NCI-H2081 (cell line): ENCODE data around the gene TEX11.

ENCODE experiments used
- DNase-seq, 2 experiments: peaks; one replicate each; lab custom pipeline; 2025; lab: John Stamatoyannopoulos, UW

TEX11 gene

DNA sequence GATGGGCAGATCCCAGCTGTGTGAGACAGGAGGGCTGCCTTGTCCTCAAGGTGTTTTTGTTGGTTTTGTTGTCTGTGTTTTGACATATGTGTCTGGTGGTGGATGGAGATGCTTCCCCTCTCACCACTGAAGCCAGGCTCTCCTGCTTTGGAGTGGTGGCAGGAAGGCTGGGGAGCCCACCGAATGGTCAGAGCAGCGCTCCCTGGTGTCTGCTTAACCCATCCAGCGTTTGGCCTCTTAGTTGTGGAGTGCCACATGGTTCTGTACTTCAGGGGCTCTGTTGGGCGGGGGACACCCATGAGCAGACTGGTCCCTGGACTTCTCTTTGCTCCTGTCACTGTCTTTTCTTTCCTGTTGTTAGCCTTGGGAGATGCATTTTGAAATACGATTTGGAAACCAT lies 412.0 kb downstream of the TEX11 start:
- no peak for DNase-seq

DNA sequence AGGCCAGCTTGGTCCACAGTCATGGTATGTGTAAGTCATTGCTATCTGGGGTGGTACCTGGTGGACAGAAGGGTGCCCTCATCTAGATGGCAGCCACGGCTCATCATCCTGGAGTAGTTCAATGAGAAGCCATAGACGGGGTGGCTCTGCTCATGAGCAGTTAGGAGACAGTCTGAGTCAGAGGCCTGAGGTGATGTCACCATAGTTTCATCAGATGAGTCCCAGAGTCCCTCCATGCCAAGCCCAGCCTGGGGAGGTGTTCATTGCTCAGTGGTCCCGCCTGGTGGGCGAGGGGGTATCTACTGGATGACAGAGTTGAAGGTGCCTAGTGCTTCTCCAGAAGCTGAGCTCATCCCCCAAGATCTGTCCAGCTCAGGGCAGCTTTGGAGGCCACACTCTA lies 414.1 kb downstream of the TEX11 start:
- DNase-seq: no peak

DNA sequence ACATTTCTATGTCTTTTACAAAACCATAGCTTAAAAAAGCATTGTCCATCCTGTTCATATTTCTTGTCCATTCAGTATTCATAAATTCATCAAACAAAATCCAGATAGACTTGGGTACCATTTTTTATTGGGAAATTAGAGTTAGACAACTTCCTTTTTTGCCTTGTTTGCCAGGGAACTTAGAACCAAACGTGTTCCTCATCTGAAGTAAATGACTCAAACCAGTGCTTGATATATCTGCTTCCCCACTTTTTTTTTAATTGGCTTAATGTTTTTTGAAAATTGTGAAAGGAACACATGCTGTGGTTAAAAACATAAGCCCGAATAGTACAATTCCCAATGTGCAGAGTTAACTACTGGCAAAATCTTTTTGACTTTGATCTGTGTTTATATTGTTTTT lies 419.7 kb downstream of the TEX11 start:
- no peak for DNase-seq

DNA sequence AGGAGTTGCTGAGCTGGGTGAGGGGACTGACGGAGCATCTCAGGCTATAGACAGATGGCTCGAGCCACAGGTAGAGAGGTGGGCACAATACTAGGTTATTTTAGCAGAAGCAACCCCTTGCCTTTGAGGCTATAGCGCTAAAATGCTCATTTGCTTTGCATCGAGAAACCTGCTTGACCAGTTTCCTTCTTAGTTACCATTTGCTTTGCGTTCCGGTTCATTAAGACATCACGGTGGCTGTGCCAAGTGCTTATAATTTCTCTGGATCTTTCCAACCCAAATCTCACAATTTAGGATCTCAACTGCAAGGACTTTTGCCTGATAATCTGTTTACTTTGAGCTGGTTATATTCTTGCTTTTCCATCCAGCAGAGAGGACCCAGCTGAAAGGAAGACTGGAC lies 423.0 kb downstream of the TEX11 start:
- DNase-seq: peak; percentile 29 to 63

DNA sequence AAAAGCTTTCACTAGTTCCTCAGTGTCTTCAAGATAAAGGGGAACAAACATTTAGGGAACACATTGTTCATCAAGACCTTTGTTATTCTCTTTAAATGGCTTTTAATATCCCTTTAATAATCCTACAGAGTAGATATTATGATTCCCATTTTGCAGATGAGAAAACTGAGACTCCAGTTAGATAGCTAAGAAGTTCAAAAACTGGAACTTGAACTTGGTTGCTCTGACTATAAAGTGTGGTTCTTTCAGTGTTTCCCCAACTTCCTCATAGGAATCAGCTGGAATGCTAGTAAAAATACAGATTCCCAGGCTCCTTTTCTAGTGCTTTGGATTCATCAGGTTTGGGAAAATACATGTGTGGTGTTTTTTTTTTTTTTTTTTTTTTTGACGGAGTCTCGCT lies 426.2 kb downstream of the TEX11 start:
- DNase-seq: no peak

DNA sequence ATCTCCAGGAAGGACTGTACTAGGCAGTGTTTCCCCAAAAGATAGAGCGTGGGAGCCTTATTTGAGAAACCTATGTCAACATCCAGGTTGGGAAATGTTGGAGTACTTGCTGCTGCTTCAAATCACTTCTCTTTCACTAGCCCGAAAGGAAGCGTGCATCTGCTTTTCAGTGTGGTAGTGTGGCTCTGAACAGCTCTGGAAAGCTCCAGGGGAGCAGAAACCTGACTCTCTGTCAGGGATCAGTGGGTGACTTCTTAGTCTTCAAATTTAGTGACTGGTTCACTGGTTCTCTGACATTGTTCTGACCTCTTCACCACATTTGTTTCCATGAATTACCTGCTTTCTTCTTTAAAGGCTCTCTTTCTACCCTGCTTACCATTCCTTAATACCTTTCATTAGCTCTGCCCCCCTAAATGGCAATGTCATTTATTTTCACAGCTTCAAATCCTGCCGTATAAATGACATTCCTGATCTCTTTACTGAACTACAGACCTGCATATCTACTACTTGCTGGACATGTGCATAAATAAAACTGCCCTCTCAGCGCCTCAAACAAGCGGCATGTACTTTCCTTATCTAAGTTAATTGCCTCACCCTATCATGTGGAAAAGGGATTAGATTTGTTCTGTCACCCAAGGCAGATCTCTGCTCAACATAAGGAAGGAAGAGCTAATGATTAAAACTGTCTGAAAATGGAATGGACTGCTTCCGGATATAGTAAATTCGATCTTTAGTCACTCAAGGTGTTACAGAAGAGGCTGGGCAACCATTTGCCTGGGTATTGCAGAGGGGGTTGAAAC lies 426.8 kb downstream of the TEX11 start:
- no peak for DNase-seq

DNA sequence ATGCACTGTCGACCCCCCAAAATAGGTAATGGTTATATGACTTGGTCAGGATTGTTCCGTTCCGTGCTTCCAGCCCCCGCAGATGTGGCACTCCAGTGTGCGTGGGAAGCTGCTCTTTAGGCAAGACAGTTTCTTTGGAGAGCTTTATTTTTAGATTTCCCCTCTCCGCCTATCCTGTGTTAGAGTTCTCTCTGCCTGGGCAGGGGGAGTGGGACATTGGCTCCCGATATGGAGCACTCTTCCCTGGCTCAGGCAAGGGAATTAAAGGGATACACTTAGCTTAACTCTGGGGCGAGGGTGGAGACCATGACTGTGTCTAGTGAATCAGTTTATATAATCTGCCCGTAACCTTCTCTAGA lies 427.9 kb downstream of the TEX11 start:
- no peak for DNase-seq

DNA sequence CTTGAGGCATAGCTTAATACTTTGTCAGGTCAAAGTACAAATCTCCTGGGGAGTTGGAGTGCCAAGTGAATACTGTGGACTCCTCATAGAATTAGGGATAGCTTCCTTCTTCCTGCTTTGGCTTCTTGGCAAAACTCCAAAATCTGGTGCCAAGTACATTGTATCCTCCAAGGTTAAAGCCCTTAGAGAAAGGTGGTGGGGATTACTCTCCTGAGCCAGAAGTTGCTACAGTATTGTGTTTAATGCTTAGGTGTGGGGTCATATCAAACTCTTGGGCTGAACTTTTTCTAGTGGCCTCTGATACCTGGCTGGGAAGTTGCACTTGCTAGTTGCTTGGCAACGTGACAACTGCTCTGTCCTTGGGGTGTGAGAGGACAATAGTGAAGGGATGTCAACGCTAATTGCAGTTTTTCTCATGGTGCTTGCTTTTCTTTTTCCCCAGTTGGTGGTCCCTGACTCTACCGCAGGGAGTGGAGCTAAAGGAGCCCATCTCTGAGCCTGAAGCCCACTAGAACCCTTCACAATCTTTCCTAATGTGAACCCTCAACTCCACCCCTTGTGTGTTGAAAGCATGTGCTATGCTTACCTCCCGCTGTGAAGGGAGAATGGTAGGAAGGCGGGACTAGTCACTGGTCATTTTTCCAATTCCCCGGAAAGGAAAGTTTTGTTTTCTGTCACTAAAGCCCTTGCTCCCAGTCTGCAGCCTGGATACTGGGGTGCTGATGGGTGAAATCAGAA lies 428.4 kb downstream of the TEX11 start:
- no peak for DNase-seq

DNA sequence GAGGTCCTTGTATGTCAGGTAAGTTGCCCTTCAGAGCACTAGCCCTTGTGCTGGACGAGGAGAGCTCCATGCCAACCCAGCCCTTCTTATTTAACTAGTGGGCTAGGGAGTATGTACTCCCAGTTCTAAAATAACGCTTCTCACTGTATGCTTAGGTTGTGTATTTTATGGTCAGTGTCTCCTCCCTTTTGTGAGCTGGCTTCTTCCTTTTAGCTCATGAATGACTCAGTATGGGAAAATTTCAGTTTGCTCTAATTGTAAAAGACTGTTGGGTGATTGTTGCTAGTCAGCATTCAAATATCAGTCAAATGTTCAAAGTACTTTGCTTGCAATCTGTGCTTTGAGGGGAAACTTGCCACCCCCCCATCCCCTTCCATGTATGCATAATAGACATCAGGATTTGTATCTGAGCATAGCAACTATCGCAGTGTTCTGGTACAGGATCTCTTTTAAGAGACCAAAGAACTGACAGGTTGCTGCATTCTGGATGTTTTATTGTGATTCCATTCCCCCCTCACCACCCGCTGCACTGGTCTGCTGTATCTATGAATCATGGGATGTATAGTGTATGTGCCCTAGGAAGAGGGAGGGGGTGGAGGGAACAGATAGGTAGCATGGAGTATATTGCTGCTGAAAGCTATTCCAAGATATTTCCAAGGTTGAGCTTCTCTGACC lies 429.1 kb downstream of the TEX11 start:
- no peak for DNase-seq
